ENCODE results near the gene ADD1. TPM values are rescaled to one million over a fixed set of nuclear protein-coding genes. Genes with fewer than 3 reads are reported as not detected.

The ADD1 gene
- total and polyA plus RNA-seq, 4 donors, result 127 to 400 (median 268) TPM

GRCh38 chr4:2873329-2873728, 29.7 kb downstream of the ADD1 start:
- no peak for ATAC-seq (ENCODE audit: insufficient read depth, low FRiP score)
- Histone ChIP-seq H3K9me3 (ENCODE audit: control insufficient read depth in 4 of 4, insufficient read depth in 3 of 4, low read length in 3 of 4) (no peaks in the 10 kb centered on the region), H3K27ac (ENCODE audit: low read depth in 1 of 2, low read length in 1 of 2) (no peak overlapping the region), H3K4me3 (no peak overlapping the region), H3K4me1 (ENCODE audit: control insufficient read depth in 5 of 5, insufficient read depth in 5 of 5, low read length in 5 of 5) (peaks cover 12 to 35% (median 20%) of the 10 kb centered on the region in 5 donors), H3K9ac (ENCODE audit: insufficient read depth in 1 of 2, low read length in 2 of 2) (no peak overlapping the region), H3K36me3 (ENCODE audit: control insufficient read depth in 4 of 4, insufficient read depth in 4 of 4, low read length in 4 of 4) (peaks cover 3 to 15% (median 5%) of the 10 kb centered on the region in 4 donors), H3K27me3 (ENCODE audit: control insufficient read depth in 3 of 3, insufficient read depth in 3 of 3, low read length in 2 of 3) (no peaks in the 10 kb centered on the region)
- TF ChIP-seq CTCF (IDR thresholded peaks at IDR 0.05; ENCODE audit: control extremely low read depth, extremely low read depth), result no peak
- no peak for DNase-seq
- WGBS, 2 donors, result 64 to 67% methylated on average over 1 of the region's 1 CpG

GRCh38 chr4:2874861-2875260, 31.2 kb downstream of the ADD1 start:
- H3K4me1 ChIP-seq (ENCODE audit: control insufficient read depth in 5 of 5, insufficient read depth in 5 of 5, low read length in 5 of 5), result peaks cover 0 to 20% (median 14%) of the 10 kb centered on the region in 5 donors
- no peak overlapping the region for H3K27ac ChIP-seq (ENCODE audit: low read depth in 1 of 2, low read length in 1 of 2)
- DNase-seq (no peak), ATAC-seq (ENCODE audit: insufficient read depth, low FRiP score) (no peak)
- H3K9ac ChIP-seq (ENCODE audit: insufficient read depth in 1 of 2, low read length in 2 of 2), result no peak overlapping the region
- H3K4me3 ChIP-seq, result no peak overlapping the region
- WGBS, 2 donors, result 94 to 96% methylated on average over 7 of the region's 7 CpGs
- no peaks in the 10 kb centered on the region for H3K27me3 ChIP-seq (ENCODE audit: control insufficient read depth in 3 of 3, insufficient read depth in 3 of 3, low read length in 2 of 3)
- TF ChIP-seq CTCF (IDR thresholded peaks at IDR 0.05; ENCODE audit: control extremely low read depth, extremely low read depth), result no peak
- H3K9me3 ChIP-seq (ENCODE audit: control insufficient read depth in 4 of 4, insufficient read depth in 3 of 4, low read length in 3 of 4), result no peaks in the 10 kb centered on the region
- peaks cover 10 to 25% (median 12%) of the 10 kb centered on the region in 4 donors for H3K36me3 ChIP-seq (ENCODE audit: control insufficient read depth in 4 of 4, insufficient read depth in 4 of 4, low read length in 4 of 4)

- TF ChIP-seq CTCF (IDR thresholded peaks at IDR 0.05; ENCODE audit: control extremely low read depth, extremely low read depth), result no peak
- no peak for ATAC-seq (ENCODE audit: insufficient read depth, low FRiP score)
- no peak overlapping the region for H3K27ac ChIP-seq (ENCODE audit: low read depth in 1 of 2, low read length in 1 of 2)
- no peak for DNase-seq
- H3K9me3 ChIP-seq (ENCODE audit: control insufficient read depth in 4 of 4, insufficient read depth in 3 of 4, low read length in 3 of 4), result no peaks in the 10 kb centered on the region
- 87 to 96% methylated on average over 3 of the region's 3 CpGs for WGBS, 2 donors
- H3K36me3 ChIP-seq (ENCODE audit: control insufficient read depth in 4 of 4, insufficient read depth in 4 of 4, low read length in 4 of 4), result peaks cover 12 to 28% (median 15%) of the 10 kb centered on the region in 4 donors
- no peaks in the 10 kb centered on the region for H3K27me3 ChIP-seq (ENCODE audit: control insufficient read depth in 3 of 3, insufficient read depth in 3 of 3, low read length in 2 of 3)
- H3K9ac ChIP-seq (ENCODE audit: insufficient read depth in 1 of 2, low read length in 2 of 2), result no peak overlapping the region
- H3K4me1 ChIP-seq (ENCODE audit: control insufficient read depth in 5 of 5, insufficient read depth in 5 of 5, low read length in 5 of 5), result peaks cover 0 to 15% (median 11%) of the 10 kb centered on the region in 5 donors
- no peak overlapping the region for H3K4me3 ChIP-seq
Measured at GRCh38 chr4:2875556-2875955, 31.9 kb downstream of the ADD1 start.

GRCh38 chr4:2878346-2878745, 34.7 kb downstream of the ADD1 start:
- no peak overlapping the region for H3K27ac ChIP-seq (ENCODE audit: low read depth in 1 of 2, low read length in 1 of 2)

More at GRCh38 chr4:2878346-2878745, 34.7 kb downstream of the ADD1 start:
- Histone ChIP-seq H3K36me3 (ENCODE audit: control insufficient read depth in 4 of 4, insufficient read depth in 4 of 4, low read length in 4 of 4) (peaks cover 15 to 31% (median 21%) of the 10 kb centered on the region in 4 donors), H3K27me3 (ENCODE audit: control insufficient read depth in 3 of 3, insufficient read depth in 3 of 3, low read length in 2 of 3) (no peaks in the 10 kb centered on the region), H3K9me3 (ENCODE audit: control insufficient read depth in 4 of 4, insufficient read depth in 3 of 4, low read length in 3 of 4) (no peaks in the 10 kb centered on the region), H3K4me3 (no peak overlapping the region), H3K9ac (ENCODE audit: insufficient read depth in 1 of 2, low read length in 2 of 2) (no peak overlapping the region), H3K4me1 (ENCODE audit: control insufficient read depth in 5 of 5, insufficient read depth in 5 of 5, low read length in 5 of 5) (peaks cover 0 to 11% (median 7%) of the 10 kb centered on the region in 5 donors)
- TF ChIP-seq CTCF (IDR thresholded peaks at IDR 0.05; ENCODE audit: control extremely low read depth, extremely low read depth), result no peak
- 81 to 85% methylated on average over 5 of the region's 5 CpGs for WGBS, 2 donors
- no peak for ATAC-seq (ENCODE audit: insufficient read depth, low FRiP score)
- DNase-seq, result no peak
